ENCODE measurements around the gene TYK2. TPM values are rescaled to one million over a fixed set of nuclear protein-coding genes. Genes with fewer than 3 reads are reported as not detected.

The TYK2 gene
- total and polyA plus RNA-seq, 4 donors, result 47.9 to 63.1 (median 59.6) TPM

DNA sequence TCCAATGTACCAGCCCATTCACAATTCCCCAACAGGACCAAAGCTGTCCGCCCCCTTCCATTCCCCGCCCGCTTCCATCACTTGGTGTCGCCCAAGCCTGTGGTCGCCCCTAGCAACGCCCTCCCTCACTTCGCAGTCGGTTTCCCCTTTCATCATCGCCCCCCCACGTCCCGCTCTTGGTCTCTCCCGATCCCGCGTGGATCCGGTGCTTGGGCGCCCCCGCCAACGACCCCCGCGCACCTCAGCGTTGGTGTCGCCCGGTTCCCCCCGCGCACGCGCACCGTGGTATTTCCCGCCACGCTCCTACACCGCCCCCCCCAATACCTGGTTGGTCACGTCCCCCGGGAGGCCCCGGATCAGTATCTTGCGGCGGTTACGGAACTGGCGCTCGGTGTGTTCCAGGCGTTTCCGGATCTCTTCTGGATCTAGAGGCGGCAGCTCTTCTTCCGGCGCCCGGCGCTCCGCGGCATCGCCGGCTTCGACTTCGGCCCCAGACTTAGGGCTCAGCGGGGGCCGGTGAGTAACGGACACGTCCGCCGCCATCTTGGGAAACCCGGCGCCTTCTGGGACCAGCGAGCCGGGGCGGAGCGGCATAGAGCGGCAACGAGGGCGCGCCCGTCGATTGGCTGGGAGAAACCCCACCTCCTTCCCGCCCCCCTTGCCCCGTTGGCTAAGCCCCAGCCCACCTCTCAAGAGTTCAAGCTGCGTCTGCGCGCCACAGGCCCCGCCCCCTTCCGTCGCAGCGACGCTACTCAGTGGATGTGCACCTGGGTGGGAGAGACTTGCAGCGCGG lies 47.2 kb downstream of the TYK2 start, which contains the start of gene RAVER1:
Gene RAVER1 (minus strand): TSS at position 565 of the 793 bp plus-strand sequence. CDS start 22 bp downstream, at position 543.
- no peaks in the 10 kb centered on the region for H3K27me3 ChIP-seq (ENCODE audit: control insufficient read depth in 4 of 4, insufficient read depth in 4 of 4, low read length in 3 of 4)
- peak within 1 kb of the TSS; percentile 77 to 93 (median 90) for H3K4me3 ChIP-seq (ENCODE audit: low read depth in 1 of 3, low read length in 3 of 3)
- peaks cover 4 to 22% (median 8%) of the 10 kb centered on the region in 4 donors for H3K36me3 ChIP-seq (ENCODE audit: control insufficient read depth in 4 of 4, insufficient read depth in 3 of 4, low read depth in 1 of 4, low read length in 3 of 4)
- peak within 1 kb of the TSS; percentile 89 to 95 for H3K27ac ChIP-seq (ENCODE audit: low read depth in 1 of 2, low read length in 2 of 2)
- no peaks in the 10 kb centered on the region for H3K9me3 ChIP-seq (ENCODE audit: control insufficient read depth in 4 of 4, low read length in 3 of 4)
- H3K9ac ChIP-seq (ENCODE audit: low read depth in 1 of 2, low read length in 2 of 2), result peak within 1 kb of the TSS; percentile 73 to 82
- TF ChIP-seq RAD21 (IDR thresholded peaks at IDR 0.05) (peak in 1 of 2 donors; percentile 16), NR2F2 (IDR thresholded peaks at IDR 0.05) (peak; percentile 35), HNF4A (conservative IDR thresholded peaks at IDR 0.05) (peak in 1 of 2 donors; percentile 6), TAF1 (conservative IDR thresholded peaks at IDR 0.05) (no peak), HNF4G (IDR thresholded peaks at IDR 0.05) (no peak), YY1 (IDR thresholded peaks at IDR 0.05) (peak; percentile 99), JUND (IDR thresholded peaks at IDR 0.05) (no peak), RXRA (IDR thresholded peaks at IDR 0.05) (peak in 1 of 2 donors; percentile 57), FOXA1 (IDR thresholded peaks at IDR 0.05) (no peak), GABPA (IDR thresholded peaks at IDR 0.05 in 1 of 2, conservative IDR thresholded peaks at IDR 0.05 in 1 of 2) (peak in 1 of 2 donors; percentile 74), EGR1 (IDR thresholded peaks at IDR 0.05; ENCODE audit: low read depth in 2 of 2) (no peak), FOXA2 (IDR thresholded peaks at IDR 0.05) (no peak), SP1 (IDR thresholded peaks at IDR 0.05) (peak; percentile 80)
- TF ChIP-seq, protein P1, sequence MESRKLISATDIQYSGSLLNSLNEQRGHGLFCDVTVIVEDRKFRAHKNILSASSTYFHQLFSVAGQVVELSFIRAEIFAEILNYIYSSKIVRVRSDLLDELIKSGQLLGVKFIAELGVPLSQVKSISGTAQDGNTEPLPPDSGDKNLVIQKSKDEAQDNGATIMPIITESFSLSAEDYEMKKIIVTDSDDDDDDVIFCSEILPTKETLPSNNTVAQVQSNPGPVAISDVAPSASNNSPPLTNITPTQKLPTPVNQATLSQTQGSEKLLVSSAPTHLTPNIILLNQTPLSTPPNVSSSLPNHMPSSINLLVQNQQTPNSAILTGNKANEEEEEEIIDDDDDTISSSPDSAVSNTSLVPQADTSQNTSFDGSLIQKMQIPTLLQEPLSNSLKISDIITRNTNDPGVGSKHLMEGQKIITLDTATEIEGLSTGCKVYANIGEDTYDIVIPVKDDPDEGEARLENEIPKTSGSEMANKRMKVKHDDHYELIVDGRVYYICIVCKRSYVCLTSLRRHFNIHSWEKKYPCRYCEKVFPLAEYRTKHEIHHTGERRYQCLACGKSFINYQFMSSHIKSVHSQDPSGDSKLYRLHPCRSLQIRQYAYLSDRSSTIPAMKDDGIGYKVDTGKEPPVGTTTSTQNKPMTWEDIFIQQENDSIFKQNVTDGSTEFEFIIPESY (IDR thresholded peaks at IDR 0.05), result no peak
- TF ChIP-seq, protein P2, sequence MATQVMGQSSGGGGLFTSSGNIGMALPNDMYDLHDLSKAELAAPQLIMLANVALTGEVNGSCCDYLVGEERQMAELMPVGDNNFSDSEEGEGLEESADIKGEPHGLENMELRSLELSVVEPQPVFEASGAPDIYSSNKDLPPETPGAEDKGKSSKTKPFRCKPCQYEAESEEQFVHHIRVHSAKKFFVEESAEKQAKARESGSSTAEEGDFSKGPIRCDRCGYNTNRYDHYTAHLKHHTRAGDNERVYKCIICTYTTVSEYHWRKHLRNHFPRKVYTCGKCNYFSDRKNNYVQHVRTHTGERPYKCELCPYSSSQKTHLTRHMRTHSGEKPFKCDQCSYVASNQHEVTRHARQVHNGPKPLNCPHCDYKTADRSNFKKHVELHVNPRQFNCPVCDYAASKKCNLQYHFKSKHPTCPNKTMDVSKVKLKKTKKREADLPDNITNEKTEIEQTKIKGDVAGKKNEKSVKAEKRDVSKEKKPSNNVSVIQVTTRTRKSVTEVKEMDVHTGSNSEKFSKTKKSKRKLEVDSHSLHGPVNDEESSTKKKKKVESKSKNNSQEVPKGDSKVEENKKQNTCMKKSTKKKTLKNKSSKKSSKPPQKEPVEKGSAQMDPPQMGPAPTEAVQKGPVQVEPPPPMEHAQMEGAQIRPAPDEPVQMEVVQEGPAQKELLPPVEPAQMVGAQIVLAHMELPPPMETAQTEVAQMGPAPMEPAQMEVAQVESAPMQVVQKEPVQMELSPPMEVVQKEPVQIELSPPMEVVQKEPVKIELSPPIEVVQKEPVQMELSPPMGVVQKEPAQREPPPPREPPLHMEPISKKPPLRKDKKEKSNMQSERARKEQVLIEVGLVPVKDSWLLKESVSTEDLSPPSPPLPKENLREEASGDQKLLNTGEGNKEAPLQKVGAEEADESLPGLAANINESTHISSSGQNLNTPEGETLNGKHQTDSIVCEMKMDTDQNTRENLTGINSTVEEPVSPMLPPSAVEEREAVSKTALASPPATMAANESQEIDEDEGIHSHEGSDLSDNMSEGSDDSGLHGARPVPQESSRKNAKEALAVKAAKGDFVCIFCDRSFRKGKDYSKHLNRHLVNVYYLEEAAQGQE (IDR thresholded peaks at IDR 0.05), result no peak
- TF ChIP-seq, protein P3, sequence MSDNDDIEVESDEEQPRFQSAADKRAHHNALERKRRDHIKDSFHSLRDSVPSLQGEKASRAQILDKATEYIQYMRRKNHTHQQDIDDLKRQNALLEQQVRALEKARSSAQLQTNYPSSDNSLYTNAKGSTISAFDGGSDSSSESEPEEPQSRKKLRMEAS (IDR thresholded peaks at IDR 0.05), result no peak
- TF ChIP-seq, protein P4, sequence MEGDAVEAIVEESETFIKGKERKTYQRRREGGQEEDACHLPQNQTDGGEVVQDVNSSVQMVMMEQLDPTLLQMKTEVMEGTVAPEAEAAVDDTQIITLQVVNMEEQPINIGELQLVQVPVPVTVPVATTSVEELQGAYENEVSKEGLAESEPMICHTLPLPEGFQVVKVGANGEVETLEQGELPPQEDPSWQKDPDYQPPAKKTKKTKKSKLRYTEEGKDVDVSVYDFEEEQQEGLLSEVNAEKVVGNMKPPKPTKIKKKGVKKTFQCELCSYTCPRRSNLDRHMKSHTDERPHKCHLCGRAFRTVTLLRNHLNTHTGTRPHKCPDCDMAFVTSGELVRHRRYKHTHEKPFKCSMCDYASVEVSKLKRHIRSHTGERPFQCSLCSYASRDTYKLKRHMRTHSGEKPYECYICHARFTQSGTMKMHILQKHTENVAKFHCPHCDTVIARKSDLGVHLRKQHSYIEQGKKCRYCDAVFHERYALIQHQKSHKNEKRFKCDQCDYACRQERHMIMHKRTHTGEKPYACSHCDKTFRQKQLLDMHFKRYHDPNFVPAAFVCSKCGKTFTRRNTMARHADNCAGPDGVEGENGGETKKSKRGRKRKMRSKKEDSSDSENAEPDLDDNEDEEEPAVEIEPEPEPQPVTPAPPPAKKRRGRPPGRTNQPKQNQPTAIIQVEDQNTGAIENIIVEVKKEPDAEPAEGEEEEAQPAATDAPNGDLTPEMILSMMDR (IDR thresholded peaks at IDR 0.05; ENCODE audit: low read depth, low read length, missing input control), result no peak
- TF ChIP-seq, protein P5, sequence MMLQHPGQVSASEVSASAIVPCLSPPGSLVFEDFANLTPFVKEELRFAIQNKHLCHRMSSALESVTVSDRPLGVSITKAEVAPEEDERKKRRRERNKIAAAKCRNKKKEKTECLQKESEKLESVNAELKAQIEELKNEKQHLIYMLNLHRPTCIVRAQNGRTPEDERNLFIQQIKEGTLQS (IDR thresholded peaks at IDR 0.05), result no peak
- DNase-seq (ENCODE audit: low spot score), result peak; percentile 99
- 1% methylated on average over 82 of the region's 82 CpGs for WGBS
- peaks cover 10 to 44% (median 30%) of the 10 kb centered on the region in 4 donors for H3K4me1 ChIP-seq (ENCODE audit: control insufficient read depth in 4 of 4, insufficient read depth in 4 of 4, low read length in 3 of 4)

Measured in liver (tissue), 9 donors.